Mesodermal cell (in vitro differentiated cells): ENCODE data around the gene TRAF1.

Source experiments
- H3K27ac ChIP-seq: 2 replicates; pipeline ENCODE4 v1.7.0; 2013; ENCODE audit warnings: mild to moderate bottlenecking, low read depth, low read length, moderate library complexity; ENCODE audit not compliant: severe bottlenecking
- H3K36me3 ChIP-seq: 2 replicates; pipeline ENCODE4 v1.7.1; 2013; ENCODE audit warnings: mild to moderate bottlenecking, low read length, moderate library complexity; ENCODE audit not compliant: control insufficient read depth, insufficient read depth
- H3K4me1 ChIP-seq: one replicate; pipeline ENCODE4 v1.7.1; 2013; ENCODE audit warnings: mild to moderate bottlenecking, low read length; ENCODE audit not compliant: insufficient read depth, control insufficient read depth, poor library complexity, severe bottlenecking
- H3K4me3 ChIP-seq: 2 replicates; pipeline ENCODE4 v1.7.0; 2013; ENCODE audit warnings: low read length, control low read depth, mild to moderate bottlenecking; ENCODE audit not compliant: insufficient read depth, poor library complexity, severe bottlenecking; ENCODE audit errors: extremely low read depth
- H3K9me3 ChIP-seq: 2 replicates; pipeline ENCODE4 v1.7.1; 2013; ENCODE audit warnings: mild to moderate bottlenecking, low read length, moderate library complexity; ENCODE audit not compliant: control insufficient read depth
- WGBS, 2 experiments: methylation state at CpG; one replicate each; pipeline ENCODE4 v1.1.5; 2013; ENCODE audit warnings: missing lambda C conversion rate in 2 of 2; ENCODE audit not compliant: insufficient coverage in 2 of 2; 5-methylcytosine and 5-hydroxymethylcytosine counted together

TRAF1 gene

GRCh38 chr9:120883608-120883996 lies 43.0 kb downstream of the TRAF1 start:
- Histone ChIP-seq H3K36me3 (no peaks in the 10 kb centered on the region), H3K4me3 (no peak overlapping the region), H3K4me1 (peaks cover 11% of the 10 kb centered on the region), H3K9me3 (no peaks in the 10 kb centered on the region), H3K27ac (no peak overlapping the region)
- 71 to 94% methylated on average over 1 to 2 of the region's 3 CpGs for WGBS, 2 experiments

DNA sequence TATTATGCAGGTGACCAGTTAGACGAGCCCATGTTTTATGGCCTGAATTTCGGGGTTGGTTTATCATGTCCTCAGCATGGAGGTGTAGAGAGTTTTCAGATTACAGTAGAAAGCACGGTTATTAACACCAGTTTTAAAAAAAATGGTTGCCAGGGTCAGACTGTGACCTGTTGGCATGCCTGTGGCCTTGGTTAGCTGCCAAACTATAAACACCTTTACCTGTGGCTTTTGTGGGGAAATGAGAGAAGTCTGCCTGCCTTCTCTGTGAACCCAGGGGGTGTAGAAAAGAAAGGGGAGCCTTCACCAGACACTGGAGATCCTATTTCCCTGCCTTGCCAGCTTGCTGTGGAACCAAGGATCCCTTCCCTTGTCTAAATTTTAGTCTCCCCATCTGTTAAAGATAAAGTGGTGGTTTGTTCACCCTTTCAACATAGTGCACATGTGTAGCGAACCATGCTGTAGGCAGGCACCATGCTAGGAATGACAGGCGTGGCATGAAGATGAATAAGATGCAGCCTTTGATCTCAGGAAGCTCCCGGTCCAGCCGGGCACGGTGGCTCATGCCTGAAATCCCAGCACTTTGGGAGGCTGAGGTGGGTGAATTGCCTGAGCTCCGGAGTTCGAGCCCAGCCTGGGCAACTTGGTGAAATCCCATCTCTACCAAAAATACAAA lies 43.5 kb downstream of the TRAF1 start:
- Histone ChIP-seq H3K36me3 (no peaks in the 10 kb centered on the region), H3K9me3 (no peaks in the 10 kb centered on the region), H3K27ac (no peak overlapping the region), H3K4me3 (no peak overlapping the region), H3K4me1 (peaks cover 15% of the 10 kb centered on the region)
- WGBS, 2 experiments = 82 to 95% methylated on average over 6 to 8 of the region's 10 CpGs

DNA sequence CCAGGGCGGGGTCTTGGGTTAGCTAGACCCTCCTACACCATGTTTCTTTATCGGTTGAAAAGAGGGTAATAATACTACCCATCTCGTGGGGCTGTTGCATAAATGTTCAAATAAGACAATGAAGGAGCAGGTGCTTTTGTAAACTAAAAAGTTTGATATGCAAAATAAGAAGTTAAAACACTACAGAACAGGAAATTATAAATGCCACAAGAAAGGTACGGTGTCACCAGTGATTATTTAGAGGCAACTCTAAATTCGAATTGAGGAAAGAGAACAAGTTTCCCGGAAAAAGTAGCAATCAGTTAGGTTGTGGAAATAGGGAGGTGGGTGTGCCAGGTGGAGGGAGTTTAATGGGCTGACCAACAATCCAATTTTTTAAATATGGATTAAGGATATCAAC lies 47.1 kb downstream of the TRAF1 start:
- 84 to 100% methylated on average over 1 to 4 of the region's 6 CpGs for WGBS, 2 experiments
- Histone ChIP-seq H3K9me3 (no peaks in the 10 kb centered on the region), H3K4me1 (peaks cover 10% of the 10 kb centered on the region), H3K4me3 (no peak overlapping the region), H3K27ac (no peak overlapping the region), H3K36me3 (peaks cover 9% of the 10 kb centered on the region)

- Histone ChIP-seq H3K27ac (no peak overlapping the region), H3K4me1 (peaks cover 10% of the 10 kb centered on the region), H3K9me3 (no peaks in the 10 kb centered on the region), H3K36me3 (peaks cover 18% of the 10 kb centered on the region), H3K4me3 (peak overlapping the region; percentile 41)
- 69 to 73% methylated on average over 4 to 6 of the region's 8 CpGs for WGBS, 2 experiments
Observed at GRCh38 chr9:120878188-120879130, 48.1 kb downstream of the TRAF1 start.

DNA sequence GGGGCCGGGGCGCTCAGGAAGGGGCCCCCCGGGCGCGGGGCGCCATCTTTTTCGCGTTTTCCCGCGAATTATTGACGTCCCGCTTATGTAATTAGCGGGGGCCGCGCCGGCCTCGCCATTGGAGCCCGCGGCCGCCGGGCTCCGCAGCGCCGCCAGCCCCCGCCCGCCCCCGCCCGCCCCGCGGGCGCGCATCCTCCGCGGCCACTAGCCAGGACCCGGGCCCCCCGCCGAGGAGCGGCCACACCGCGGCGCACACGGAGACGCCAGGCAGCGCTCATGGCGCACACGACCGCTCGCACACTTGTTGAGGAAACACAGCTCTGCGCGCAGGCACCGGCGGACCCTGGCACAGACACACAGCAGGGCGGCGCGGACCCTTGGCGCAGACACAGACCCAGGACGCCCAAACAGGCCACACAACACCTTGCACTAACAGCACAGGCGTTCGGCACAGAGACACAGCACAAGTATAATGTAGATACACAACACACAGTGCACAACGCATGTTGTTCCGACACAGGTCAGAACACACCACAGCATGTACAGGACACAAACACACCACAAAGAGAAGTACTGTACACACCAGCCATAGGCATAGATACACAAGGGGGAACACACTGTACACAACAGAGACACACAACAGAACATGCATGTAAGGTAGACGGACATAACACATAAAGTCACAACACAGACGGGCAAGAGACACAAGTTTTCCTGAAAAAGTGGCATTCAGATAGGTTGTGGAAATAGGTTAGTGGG lies 49.1 kb downstream of the TRAF1 start:
- Histone ChIP-seq H3K27ac (no peak overlapping the region), H3K9me3 (no peaks in the 10 kb centered on the region), H3K36me3 (peaks cover 28% of the 10 kb centered on the region), H3K4me3 (peak overlapping the region; percentile 41), H3K4me1 (peaks cover 10% of the 10 kb centered on the region)
- 17 to 27% methylated on average over 20 to 36 of the region's 63 CpGs for WGBS, 2 experiments

- peak within 1 kb of the TSS; percentile 71 for H3K27ac ChIP-seq
- H3K9me3 ChIP-seq = no peaks in the 10 kb centered on the region
- H3K4me3 ChIP-seq = peak within 1 kb of the TSS; percentile 74
- H3K4me1 ChIP-seq = peaks cover 10% of the 10 kb centered on the region
- H3K36me3 ChIP-seq = peaks cover 34% of the 10 kb centered on the region
- 0 to 1% methylated on average over 10 to 26 of the region's 45 CpGs for WGBS, 2 experiments
Observed at GRCh38 chr9:120876842-120877240, 49.8 kb downstream of the TRAF1 start, which contains the start of gene PHF19. PHF19 (minus strand) TSS chr9:120877188; CDS start chr9:120874741, 2,447 bp downstream.

- H3K36me3 ChIP-seq = peaks cover 39% of the 10 kb centered on the region
- peaks cover 10% of the 10 kb centered on the region for H3K4me1 ChIP-seq
- no peaks in the 10 kb centered on the region for H3K9me3 ChIP-seq
- 4% methylated on average over 45 to 50 of the region's 65 CpGs for WGBS, 2 experiments
- H3K27ac ChIP-seq = peak overlapping the region; percentile 71
- H3K4me3 ChIP-seq = peak overlapping the region; percentile 74
Observed at GRCh38 chr9:120875954-120876841, 50.4 kb downstream of the TRAF1 start.

DNA sequence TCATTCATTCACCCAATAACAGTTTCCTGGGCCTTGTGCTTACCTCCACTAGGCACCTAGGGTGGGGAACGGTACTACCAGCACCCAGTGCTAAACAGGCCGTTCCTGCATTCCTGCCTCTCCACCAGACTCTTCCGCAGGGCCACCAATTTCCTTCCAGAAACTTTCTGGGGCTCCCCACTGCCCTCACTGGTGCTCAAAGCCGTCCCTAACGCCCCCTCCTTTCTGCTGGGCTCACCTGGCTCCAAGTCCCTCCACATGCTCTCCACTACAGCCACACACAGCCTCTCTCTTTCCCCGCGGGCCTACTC lies 51.0 kb downstream of the TRAF1 start:
- no peak overlapping the region for H3K27ac ChIP-seq
- H3K4me3 ChIP-seq = peak overlapping the region; percentile 74
- H3K36me3 ChIP-seq = peaks cover 44% of the 10 kb centered on the region
- H3K4me1 ChIP-seq = peaks cover 10% of the 10 kb centered on the region
- 59 to 74% methylated on average over 5 of the region's 7 CpGs for WGBS, 2 experiments
- no peaks in the 10 kb centered on the region for H3K9me3 ChIP-seq

GRCh38 chr9:120875195-120875565 lies 51.4 kb downstream of the TRAF1 start:
- peak overlapping the region; percentile 74 for H3K4me3 ChIP-seq
- H3K4me1 ChIP-seq = peaks cover 10% of the 10 kb centered on the region
- peaks cover 48% of the 10 kb centered on the region for H3K36me3 ChIP-seq
- WGBS, 2 experiments = 91 to 96% methylated on average over 4 of the region's 4 CpGs
- H3K27ac ChIP-seq = no peak overlapping the region
- H3K9me3 ChIP-seq = no peaks in the 10 kb centered on the region
